A549 (cell line): Measurements from ENCODE around the gene MDGA2.

Experiments used
- CBX2 ChIP-seq: fragments of 200-600 bp; sonication (generic); IDR thresholded peaks from 2 replicates; pipeline ENCODE4 v1.6.1; 2016; ENCODE audit warnings: low read depth, mild to moderate bottlenecking, borderline replicate concordance
- JUNB ChIP-seq: fragments of >200 bp; sonication (Bioruptor Twin); formaldehyde crosslinking; IDR thresholded peaks from 2 replicates; pipeline ENCODE4 v1.6.1; 2016
- POLR2A ChIP-seq: IDR thresholded peaks from 2 replicates; pipeline ENCODE4 v1.6.1; 2012; ENCODE audit warnings: mild to moderate bottlenecking, low read length
- POLR2AphosphoS2 ChIP-seq: conservative IDR thresholded peaks from 2 replicates; pipeline ENCODE4 v1.6.1; 2012; ENCODE audit warnings: low read length, improper control_type of control experiment, inconsistent platforms
- SREBF2 ChIP-seq: fragments of 450-650 bp; IDR thresholded peaks from 2 replicates; pipeline ENCODE4 v1.6.1; 2014; ENCODE audit warnings: mild to moderate bottlenecking, moderate library complexity
- ZFP36 ChIP-seq: fragments of 450-650 bp; IDR thresholded peaks from 2 replicates; pipeline ENCODE4 v1.6.1; 2014; ENCODE audit warnings: borderline replicate concordance; ENCODE audit not compliant: partially characterized antibody
- TF ChIP-seq, protein P1 (sequence below): fragments of >200 bp; sonication (Bioruptor Twin); formaldehyde crosslinking; IDR thresholded peaks from 3 replicates; pipeline ENCODE4 v1.5.1; 2016
- TF ChIP-seq, protein P2 (sequence below): fragments of 150-350 bp; IDR thresholded peaks from 2 replicates; pipeline ENCODE4 v1.6.1; 2014; ENCODE audit warnings: low read depth, mild to moderate bottlenecking, low read length

DNA sequence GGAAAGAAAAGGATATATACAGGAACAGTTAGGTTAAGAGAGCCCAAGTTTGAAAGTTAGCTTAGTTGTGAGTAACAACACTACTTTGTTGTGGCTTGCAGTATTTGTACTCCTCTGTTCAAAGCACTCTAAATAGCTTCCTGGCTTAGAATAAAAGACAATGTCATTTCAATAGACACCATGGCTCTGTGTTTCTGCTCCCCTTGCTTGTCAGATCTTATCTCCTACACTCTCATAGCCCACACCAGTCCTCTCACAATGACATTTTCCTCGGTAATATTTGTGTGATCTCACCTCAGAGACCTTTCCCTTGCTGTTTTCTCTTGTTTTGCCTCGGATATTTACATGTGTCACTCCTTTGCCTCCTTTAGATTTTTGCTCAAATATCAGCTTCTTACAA is 418.4 kb downstream of the MDGA2 start:
- TF ChIP-seq, protein P1, sequence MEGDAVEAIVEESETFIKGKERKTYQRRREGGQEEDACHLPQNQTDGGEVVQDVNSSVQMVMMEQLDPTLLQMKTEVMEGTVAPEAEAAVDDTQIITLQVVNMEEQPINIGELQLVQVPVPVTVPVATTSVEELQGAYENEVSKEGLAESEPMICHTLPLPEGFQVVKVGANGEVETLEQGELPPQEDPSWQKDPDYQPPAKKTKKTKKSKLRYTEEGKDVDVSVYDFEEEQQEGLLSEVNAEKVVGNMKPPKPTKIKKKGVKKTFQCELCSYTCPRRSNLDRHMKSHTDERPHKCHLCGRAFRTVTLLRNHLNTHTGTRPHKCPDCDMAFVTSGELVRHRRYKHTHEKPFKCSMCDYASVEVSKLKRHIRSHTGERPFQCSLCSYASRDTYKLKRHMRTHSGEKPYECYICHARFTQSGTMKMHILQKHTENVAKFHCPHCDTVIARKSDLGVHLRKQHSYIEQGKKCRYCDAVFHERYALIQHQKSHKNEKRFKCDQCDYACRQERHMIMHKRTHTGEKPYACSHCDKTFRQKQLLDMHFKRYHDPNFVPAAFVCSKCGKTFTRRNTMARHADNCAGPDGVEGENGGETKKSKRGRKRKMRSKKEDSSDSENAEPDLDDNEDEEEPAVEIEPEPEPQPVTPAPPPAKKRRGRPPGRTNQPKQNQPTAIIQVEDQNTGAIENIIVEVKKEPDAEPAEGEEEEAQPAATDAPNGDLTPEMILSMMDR: no peak
- TF ChIP-seq POLR2A (no peak), JUNB (no peak), CBX2 (no peak), SREBF2 (no peak), POLR2AphosphoS2 (no peak), ZFP36 (no peak)
- TF ChIP-seq, protein P2, sequence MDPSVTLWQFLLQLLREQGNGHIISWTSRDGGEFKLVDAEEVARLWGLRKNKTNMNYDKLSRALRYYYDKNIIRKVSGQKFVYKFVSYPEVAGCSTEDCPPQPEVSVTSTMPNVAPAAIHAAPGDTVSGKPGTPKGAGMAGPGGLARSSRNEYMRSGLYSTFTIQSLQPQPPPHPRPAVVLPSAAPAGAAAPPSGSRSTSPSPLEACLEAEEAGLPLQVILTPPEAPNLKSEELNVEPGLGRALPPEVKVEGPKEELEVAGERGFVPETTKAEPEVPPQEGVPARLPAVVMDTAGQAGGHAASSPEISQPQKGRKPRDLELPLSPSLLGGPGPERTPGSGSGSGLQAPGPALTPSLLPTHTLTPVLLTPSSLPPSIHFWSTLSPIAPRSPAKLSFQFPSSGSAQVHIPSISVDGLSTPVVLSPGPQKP: no peak
